MM.1S (cell line): ENCODE data around the gene TANC1.

Experiments
- CTCF ChIP-seq: fragments of 300-600 bp; sonication (generic); IDR thresholded peaks from 2 replicates; pipeline ENCODE4 v1.5.1; 2016; ENCODE audit warnings: antibody characterized with exemption, low read length, mixed read lengths
- EZH2 ChIP-seq: fragments of 300-600 bp; sonication (generic); optimal IDR thresholded peaks from 2 replicates; pipeline ENCODE3; 2017; ENCODE audit warnings: low read depth, mild to moderate bottlenecking, antibody characterized with exemption, low read length, mixed read lengths

GRCh38 chr2:159054032-159054334 is 85.5 kb downstream of the TANC1 start:
- TF ChIP-seq CTCF (no peak), EZH2 (no peak)
